HCT116 (cell line): ENCODE measurements around the gene LRRC56. TPM values are rescaled to one million over a fixed set of nuclear protein-coding genes. Genes with fewer than 3 reads are reported as not detected.

ENCODE experiments used
- ATAC-seq: fragments of 200-7000 bp; cut with Tn5 transposase; 2 replicates; pipeline ENCODE4 v1.9.1; 2020; ENCODE audit warnings: mild to moderate bottlenecking, moderate library complexity
- BruUV-seq: library from RNA; stranded (reverse); fragments of 400-500 nt; replicated peaks from 2 replicates; lab custom pipeline; 2021; lab: Mats Ljungman, UMichigan
- CTCF ChIA-PET: fragments of 300-600 bp; sonication (Branson Sonifier 250); formaldehyde crosslinking; loops from one replicate; lab custom pipeline; 2021; ENCODE audit warnings: antibody characterized with exemption; lab: Charles Lee
- POLR2A ChIA-PET: fragments of 300-600, 350-600 bp; sonication (Branson Sonifier 250); formaldehyde crosslinking; loops from one replicate; lab custom pipeline; 2021; ENCODE audit warnings: antibody characterized with exemption; lab: Charles Lee
- RAD21 ChIA-PET, 2 experiments: fragments of 300-600 bp; sonication (Branson Sonifier 250); formaldehyde crosslinking; loops; one replicate each; lab custom pipeline; 2023; ENCODE audit warnings: low total read pairs in 2 of 2; ENCODE audit not compliant: uncharacterized antibody in 2 of 2, unreplicated experiment in 2 of 2, low non-redundant PET in 1 of 2; lab: Charles Lee
- DNase-seq: peaks from one replicate; pipeline ENCODE4 v3.0.0-alpha.2; 2010; ENCODE audit warnings: low read depth, low spot score
- H2AFZ ChIP-seq: fragments of 200-600 bp; shearing (Covaris generic), sonication (generic); 2 replicates; pipeline ENCODE4 v1.6.1; 2017; ENCODE audit warnings: low read depth, mixed run types, mixed read lengths, antibody characterized with exemption, low read length; ENCODE audit not compliant: poor library complexity, severe bottlenecking
- H3K27ac ChIP-seq: 2 replicates; pipeline ENCODE4 v1.5.1; 2012; ENCODE audit warnings: low read depth, low read length
- H3K27me3 ChIP-seq: fragments of 200-600 bp; sonication (generic); 2 replicates; pipeline ENCODE4 v1.6.1; 2016; ENCODE audit warnings: mixed run types, low read length, mixed read lengths; ENCODE audit not compliant: insufficient read depth
- H3K36me3 ChIP-seq, 2 experiments: fragments of 200-500 bp in 1 of 2; fragments of 200-600 bp in 1 of 2; sonication (Bioruptor generic) in 1 of 2; sonication (generic) in 1 of 2; 2 replicates each; pipeline versions ENCODE4 v1.5.1 to v1.6.1; 2014 to 2016; ENCODE audit warnings: low read length in 2 of 2, inconsistent platforms in 1 of 2, mixed read lengths in 1 of 2, mixed run types in 1 of 2; ENCODE audit not compliant: insufficient read depth in 2 of 2, control insufficient read depth in 1 of 2
- H3K4me1 ChIP-seq, 2 experiments: fragments of 200-600 bp in 1 of 2; sonication (generic) in 1 of 2; 2 replicates each; pipeline versions ENCODE4 v1.5.1 to v1.6.1; 2012 to 2017; ENCODE audit warnings: low read length in 2 of 2, inconsistent platforms in 1 of 2, mild to moderate bottlenecking in 1 of 2, mixed read lengths in 1 of 2, mixed run types in 1 of 2, moderate library complexity in 1 of 2; ENCODE audit not compliant: insufficient read depth in 2 of 2, control insufficient read depth in 1 of 2
- H3K4me2 ChIP-seq: fragments of 200-600 bp; sonication (generic); 2 replicates; pipeline ENCODE4 v1.6.1; 2017; ENCODE audit warnings: mixed run types, low read length, mixed read lengths
- H3K4me3 ChIP-seq, 2 experiments: fragments of 200-600 bp in 1 of 2; sonication (generic) in 1 of 2; replicated peaks in 1 of 2; 2 replicates each; pipeline ENCODE4 v1.5.1; 2011 to 2016; ENCODE audit warnings: low read length in 2 of 2, control low read depth in 1 of 2, low read depth in 1 of 2, mild to moderate bottlenecking in 1 of 2, mixed read lengths in 1 of 2, mixed run types in 1 of 2
- H3K79me2 ChIP-seq: fragments of 200-600 bp; sonication (generic); 2 replicates; pipeline ENCODE4 v1.6.1; 2017; ENCODE audit warnings: mild to moderate bottlenecking, mixed run types, low read length, moderate library complexity, mixed read lengths; ENCODE audit not compliant: insufficient read depth
- H3K9ac ChIP-seq: fragments of 200-600 bp; sonication (generic); 2 replicates; pipeline ENCODE4 v1.6.1; 2016; ENCODE audit warnings: low read length, mixed read lengths
- H3K9me2 ChIP-seq: fragments of 200-600 bp; sonication (generic), shearing (Covaris generic); 2 replicates; pipeline ENCODE4 v1.6.1; 2017; ENCODE audit warnings: mixed run types, mild to moderate bottlenecking, moderate library complexity; ENCODE audit not compliant: insufficient read depth
- H3K9me3 ChIP-seq, 2 experiments: fragments of 200-500 bp in 1 of 2; fragments of 200-600 bp in 1 of 2; sonication (Bioruptor generic) in 1 of 2; sonication (generic) in 1 of 2; 2 replicates each; pipeline ENCODE4 v1.6.1; 2014 to 2017; ENCODE audit warnings: low read length in 2 of 2, mixed read lengths in 2 of 2, inconsistent platforms in 1 of 2, low read depth in 1 of 2, mild to moderate bottlenecking in 1 of 2, mixed run types in 1 of 2, moderate library complexity in 1 of 2; ENCODE audit not compliant: control insufficient read depth in 1 of 2, insufficient read depth in 1 of 2
- H4K20me1 ChIP-seq: fragments of 200-600 bp; sonication (generic), shearing (Covaris generic); 2 replicates; pipeline ENCODE4 v1.6.1; 2017; ENCODE audit warnings: mixed run types, mild to moderate bottlenecking, moderate library complexity; ENCODE audit not compliant: insufficient read depth
- CEBPB ChIP-seq: IDR thresholded peaks from 2 replicates; pipeline ENCODE4 v1.6.1; 2012; ENCODE audit warnings: low read depth
- EGR1 ChIP-seq: IDR thresholded peaks from 2 replicates; pipeline ENCODE4 v1.6.1; 2012; ENCODE audit warnings: low read depth
- EZH2 ChIP-seq: fragments of 200-600 bp; sonication (generic); IDR thresholded peaks from 2 replicates; pipeline ENCODE4 v1.6.1; 2017; ENCODE audit warnings: antibody characterized with exemption, mixed run types
- EZH2phosphoT487 ChIP-seq: fragments of 200-600 bp; IDR thresholded peaks from 2 replicates; pipeline ENCODE4 v1.6.1; 2018; ENCODE audit warnings: antibody characterized with exemption, borderline replicate concordance
- FOSL1 ChIP-seq: IDR thresholded peaks from 2 replicates; pipeline ENCODE4 v1.6.1; 2012; ENCODE audit warnings: low read depth
- JUND ChIP-seq: IDR thresholded peaks from 2 replicates; pipeline ENCODE4 v1.6.1; 2012
- MAX ChIP-seq: IDR thresholded peaks from 2 replicates; pipeline ENCODE4 v1.6.1; 2012
- POLR2A ChIP-seq: IDR thresholded peaks from 2 replicates; pipeline ENCODE4 v1.7.0; 2011; ENCODE audit warnings: borderline replicate concordance; ENCODE audit not compliant: insufficient read depth, insufficient read length; ENCODE audit errors: extremely low read depth
- RAD21 ChIP-seq: IDR thresholded peaks from 2 replicates; pipeline ENCODE4 v1.6.1; 2012; ENCODE audit warnings: low read depth, mild to moderate bottlenecking
- REST ChIP-seq: IDR thresholded peaks from 2 replicates; pipeline ENCODE4 v1.6.1; 2012; ENCODE audit warnings: low read depth
- SIN3A ChIP-seq: IDR thresholded peaks from 2 replicates; pipeline ENCODE4 v1.6.1; 2012; ENCODE audit warnings: low read depth
- YY1 ChIP-seq: IDR thresholded peaks from 2 replicates; pipeline ENCODE4 v1.6.1; 2011; ENCODE audit warnings: low read length, low read depth, moderate library complexity, mild to moderate bottlenecking; ENCODE audit not compliant: insufficient replicate concordance; ENCODE audit errors: extremely low read depth
- ZFX ChIP-seq: fragments of 450-650 bp; IDR thresholded peaks from 2 replicates; pipeline ENCODE4 v1.6.1; 2017
- ZNF274 ChIP-seq: fragments of 200-500 bp; sonication (Bioruptor generic); IDR thresholded peaks from 2 replicates; pipeline ENCODE4 v1.6.1; 2014; ENCODE audit warnings: mild to moderate bottlenecking, low read depth, low read length, inconsistent platforms
- intact Hi-C: fragments of 100-400 bp; cut with micrococcal nuclease; formaldehyde crosslinking; loops from 2 replicates; pipeline ENCODE4 v1.10.0; 2022
- total RNA-seq: library from RNA; stranded (reverse); gene quantifications from one replicate; pipeline ENCODE4 v1.2.1, GENCODE V29; 2021; ENCODE audit not compliant: unreplicated experiment

Gene LRRC56
- total RNA-seq, 1 experiment from 2014 or later, result 9.1 TPM

GRCh38 chr11:593347-593746 lies 56.0 kb downstream of the LRRC56 start:
- H3K4me2 ChIP-seq, result no peak overlapping the region
- no peaks in the 10 kb centered on the region for H4K20me1 ChIP-seq
- ChIA-PET POLR2A (no interaction called here), RAD21 (no interaction called here)
- no TSS peak for BruUV-seq
- peaks cover 66 to 68% of the 10 kb centered on the region in 2 experiments for H3K36me3 ChIP-seq
- peaks cover 0 to 8% of the 10 kb centered on the region in 2 experiments; a peak in 2 of 4 replicates for H3K4me1 ChIP-seq
- no peak overlapping the region for H3K27ac ChIP-seq
- H3K4me3 ChIP-seq, result no peak overlapping the region
- H3K27me3 ChIP-seq, result no peaks in the 10 kb centered on the region
- no peaks in the 10 kb centered on the region for H3K9me3 ChIP-seq
- H2AFZ ChIP-seq, result no peak overlapping the region
- ATAC-seq, result no peak
- H3K9me2 ChIP-seq, result no peaks in the 10 kb centered on the region
- no peak for TF ChIP-seq ZNF274
- TF ChIP-seq SIN3A, result no peak
- TF ChIP-seq REST, result no peak
- no peak for TF ChIP-seq RAD21
- TF ChIP-seq EGR1, result no peak
- TF ChIP-seq, all 23 proteins: peak for 0
- H3K9ac ChIP-seq, result no peak overlapping the region
- intact Hi-C loops, result no loop called here
- DNase-seq, result no peak
- peaks cover 84% of the 10 kb centered on the region for H3K79me2 ChIP-seq
- CTCF ChIA-PET, result no interaction called here

GRCh38 chr11:595400-595799 lies 58.1 kb downstream of the LRRC56 start:
- intact Hi-C loops, result no loop called here
- no peaks in the 10 kb centered on the region for H3K27me3 ChIP-seq
- H3K9me3 ChIP-seq, result no peaks in the 10 kb centered on the region
- H3K9me2 ChIP-seq, result no peaks in the 10 kb centered on the region
- peaks cover 0 to 8% of the 10 kb centered on the region in 2 experiments; a peak in 2 of 4 replicates for H3K4me1 ChIP-seq
- 0 out of 2 replicates have a peak overlapping the region, but pooled peaks have one; percentile 29 for H3K27ac ChIP-seq
- no peak overlapping the region for H3K4me3 ChIP-seq
- peaks cover 63 to 68% of the 10 kb centered on the region in 2 experiments for H3K36me3 ChIP-seq
- ChIA-PET RAD21 (no interaction called here), CTCF (no interaction called here), POLR2A (no interaction called here)
- no TSS peak for BruUV-seq
- DNase-seq (no peak), ATAC-seq (no peak)
- no peaks in the 10 kb centered on the region for H4K20me1 ChIP-seq
- H3K4me2 ChIP-seq, result no peak overlapping the region
- no peak overlapping the region for H3K9ac ChIP-seq
- no peak overlapping the region for H2AFZ ChIP-seq
- H3K79me2 ChIP-seq, result peaks cover 78% of the 10 kb centered on the region
- no peak for TF ChIP-seq REST
- no peak for TF ChIP-seq JUND
- TF ChIP-seq CEBPB, result no peak
- TF ChIP-seq EZH2phosphoT487, result no peak
- no peak for TF ChIP-seq MAX
- TF ChIP-seq YY1, result no peak
- no peak for TF ChIP-seq ZNF274
- no peak for TF ChIP-seq POLR2A
- TF ChIP-seq EZH2, result no peak
- TF ChIP-seq ZFX, result no peak
- TF ChIP-seq RAD21, result no peak
- no peak for TF ChIP-seq FOSL1
- TF ChIP-seq SIN3A, result no peak
